ENCODE data around the gene CBX5. TPM values are rescaled to one million over a fixed set of nuclear protein-coding genes. Genes with fewer than 3 reads are reported as not detected.

The CBX5 gene
- total and polyA plus RNA-seq, 9 of the 15 experiments (the other 6 are each of a cell fraction or from before 2014, with no cell fraction given): 32.6 to 102 (median 59.2) TPM

- TF ChIP-seq ZFP30 (CRISPR knock-in tag; IDR thresholded peaks at IDR 0.05; ENCODE audit: borderline replicate concordance): no peak
- no peak for TF ChIP-seq ADNP (tag; IDR thresholded peaks at IDR 0.05)
- TF ChIP-seq MAZ (CRISPR knock-in tag; conservative IDR thresholded peaks at IDR 0.05 in 1 of 2, IDR thresholded peaks at IDR 0.05 in 1 of 2): peak; percentile 92 to 96
- TF ChIP-seq TBP (optimal IDR thresholded peaks at IDR 0.05; ENCODE audit: low read depth, low read length): peak; percentile 81
- TF ChIP-seq NR2F6 (CRISPR knock-in tag; IDR thresholded peaks at IDR 0.05): no peak
- TF ChIP-seq KLF13 (tag; IDR thresholded peaks at IDR 0.05; ENCODE audit: borderline replicate concordance, low read depth): peak; percentile 47; the same call in 1 of the 2 replicates
- peak; percentile 39; the same call in 1 of the 2 replicates for TF ChIP-seq SOX6 (IDR thresholded peaks at IDR 0.05)
- no peak for TF ChIP-seq MAFF (IDR thresholded peaks at IDR 0.05; ENCODE audit: low read length)
- TF ChIP-seq EP300 (IDR thresholded peaks at IDR 0.05; ENCODE audit: low read length): 0 out of 2 replicates have a peak, but pooled peaks have one; percentile 18
- TF ChIP-seq, protein P1, sequence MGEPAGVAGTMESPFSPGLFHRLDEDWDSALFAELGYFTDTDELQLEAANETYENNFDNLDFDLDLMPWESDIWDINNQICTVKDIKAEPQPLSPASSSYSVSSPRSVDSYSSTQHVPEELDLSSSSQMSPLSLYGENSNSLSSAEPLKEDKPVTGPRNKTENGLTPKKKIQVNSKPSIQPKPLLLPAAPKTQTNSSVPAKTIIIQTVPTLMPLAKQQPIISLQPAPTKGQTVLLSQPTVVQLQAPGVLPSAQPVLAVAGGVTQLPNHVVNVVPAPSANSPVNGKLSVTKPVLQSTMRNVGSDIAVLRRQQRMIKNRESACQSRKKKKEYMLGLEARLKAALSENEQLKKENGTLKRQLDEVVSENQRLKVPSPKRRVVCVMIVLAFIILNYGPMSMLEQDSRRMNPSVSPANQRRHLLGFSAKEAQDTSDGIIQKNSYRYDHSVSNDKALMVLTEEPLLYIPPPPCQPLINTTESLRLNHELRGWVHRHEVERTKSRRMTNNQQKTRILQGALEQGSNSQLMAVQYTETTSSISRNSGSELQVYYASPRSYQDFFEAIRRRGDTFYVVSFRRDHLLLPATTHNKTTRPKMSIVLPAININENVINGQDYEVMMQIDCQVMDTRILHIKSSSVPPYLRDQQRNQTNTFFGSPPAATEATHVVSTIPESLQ (CRISPR knock-in tag; IDR thresholded peaks at IDR 0.05): peak; percentile 95; the same call in 1 of the 2 replicates
- no peak for TF ChIP-seq BCL6 (CRISPR knock-in tag; IDR thresholded peaks at IDR 0.05)
- no peak for TF ChIP-seq SLC30A9 (CRISPR knock-in tag; IDR thresholded peaks at IDR 0.05)
- no peak for TF ChIP-seq CEBPG (CRISPR knock-in tag; IDR thresholded peaks at IDR 0.05)
- no peak for TF ChIP-seq CEBPG (tag; conservative IDR thresholded peaks at IDR 0.05 in 1 of 2, IDR thresholded peaks at IDR 0.05 in 1 of 2)
- TF ChIP-seq JUNB (CRISPR knock-in tag; conservative IDR thresholded peaks at IDR 0.05): no peak
- peak; percentile 59 for TF ChIP-seq SMAD4 (CRISPR knock-in tag; conservative IDR thresholded peaks at IDR 0.05)
- peak; percentile 71; the same call in 1 of the 2 replicates for TF ChIP-seq MXI1 (IDR thresholded peaks at IDR 0.05; ENCODE audit: low read depth, low read length)
- TF ChIP-seq POLR2B (IDR thresholded peaks at IDR 0.05; ENCODE audit: low read depth, partially characterized antibody): peak; percentile 82
- TF ChIP-seq, protein P2, sequence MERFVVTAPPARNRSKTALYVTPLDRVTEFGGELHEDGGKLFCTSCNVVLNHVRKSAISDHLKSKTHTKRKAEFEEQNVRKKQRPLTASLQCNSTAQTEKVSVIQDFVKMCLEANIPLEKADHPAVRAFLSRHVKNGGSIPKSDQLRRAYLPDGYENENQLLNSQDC (CRISPR knock-in tag; IDR thresholded peaks at IDR 0.05): no peak
These were observed 21.0 kb upstream of the CBX5 start, which contains the start of gene NFE2 (continued) for GRCh38 chr12:54300732-54301427.
